Activated B cell treated with CpG ODN at 0.5 μM for 24 hours (primary cell): ENCODE measurements around the gene FGGY. TPM values are rescaled to one million over a fixed set of nuclear protein-coding genes. Genes with fewer than 3 reads are reported as not detected.
"Not testable (repeated sequence)": the region's sequence is repeated elsewhere in the genome, so short reads cannot be mapped to it uniquely, and the experiment has no call there.

Experiments used
- ATAC-seq: fragments of 200-7000 bp; cut with Tn5 transposase; one replicate; pipeline ENCODE4 v1.10.0; 2021; ENCODE audit warnings: low read depth, mild to moderate bottlenecking, moderate library complexity
- CTCF ChIA-PET: fragments of 350-600 bp; sonication (Branson Sonifier 250); formaldehyde crosslinking; loops from one replicate; lab custom pipeline; 2021; ENCODE audit warnings: antibody characterized with exemption; lab: Charles Lee
- POLR2A ChIA-PET: fragments of 350-600 bp; sonication (Branson Sonifier 250); formaldehyde crosslinking; loops from one replicate; lab custom pipeline; 2021; ENCODE audit warnings: antibody characterized with exemption; lab: Charles Lee
- DNase-seq: peaks from one replicate; pipeline ENCODE4 v3.0.0; 2022
- H3K27ac Mint-ChIP-seq: one replicate; pipeline ENCODE4 v1.8.0; 2020; ENCODE audit warnings: mixed read lengths
- H3K27me3 Mint-ChIP-seq: one replicate; pipeline ENCODE4 v1.8.0; 2021; ENCODE audit warnings: mixed read lengths
- H3K36me3 Mint-ChIP-seq: one replicate; pipeline ENCODE4 v1.8.0; 2021; ENCODE audit warnings: low read depth, mixed read lengths
- H3K4me1 Mint-ChIP-seq: one replicate; pipeline ENCODE4 v1.8.0; 2021; ENCODE audit warnings: mixed read lengths
- H3K4me3 Mint-ChIP-seq: one replicate; pipeline ENCODE4 v1.8.0; 2020; ENCODE audit warnings: mild to moderate bottlenecking, mixed read lengths
- H3K9me3 Mint-ChIP-seq: one replicate; pipeline ENCODE4 v1.8.0; 2020; ENCODE audit warnings: mixed read lengths
- intact Hi-C: fragments of 100-400 bp; cut with micrococcal nuclease; formaldehyde crosslinking; loops from one replicate; pipeline ENCODE4 v1.15.1; 2024
- total RNA-seq: library from RNA; stranded (reverse); gene quantifications from 2 replicates; pipeline ENCODE4 v1.2.3, GENCODE V29; 2022
- TF ChIP-seq, protein P1 (sequence below): fragments of 200-600 bp; IDR thresholded peaks from one replicate; pipeline ENCODE4 v1.8.0; 2022; ENCODE audit warnings: antibody characterized with exemption, mild to moderate bottlenecking

The FGGY gene
- total RNA-seq, 1 donor from 2014 or later = 24.0 TPM

DNA sequence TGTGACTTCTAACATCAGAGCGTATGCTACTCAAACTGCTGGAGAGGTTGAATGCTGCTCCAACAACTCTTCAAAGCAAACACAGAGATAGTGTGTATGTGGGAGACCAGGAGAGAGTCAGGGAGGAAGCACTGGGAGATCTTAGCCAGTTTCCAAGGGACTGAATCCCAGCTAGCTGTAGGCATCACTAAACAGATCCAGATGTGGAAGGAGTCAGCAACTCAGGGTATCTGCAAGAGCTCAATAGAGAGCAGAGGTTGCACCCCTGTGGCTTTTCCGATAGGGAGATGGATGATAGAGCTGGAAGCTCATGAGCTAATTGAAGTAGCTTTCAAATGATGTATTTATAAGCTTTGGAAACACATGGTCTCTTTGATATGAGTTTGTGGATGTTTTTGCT lies 349.0 kb downstream of the FGGY start:
- TF ChIP-seq, protein P1, sequence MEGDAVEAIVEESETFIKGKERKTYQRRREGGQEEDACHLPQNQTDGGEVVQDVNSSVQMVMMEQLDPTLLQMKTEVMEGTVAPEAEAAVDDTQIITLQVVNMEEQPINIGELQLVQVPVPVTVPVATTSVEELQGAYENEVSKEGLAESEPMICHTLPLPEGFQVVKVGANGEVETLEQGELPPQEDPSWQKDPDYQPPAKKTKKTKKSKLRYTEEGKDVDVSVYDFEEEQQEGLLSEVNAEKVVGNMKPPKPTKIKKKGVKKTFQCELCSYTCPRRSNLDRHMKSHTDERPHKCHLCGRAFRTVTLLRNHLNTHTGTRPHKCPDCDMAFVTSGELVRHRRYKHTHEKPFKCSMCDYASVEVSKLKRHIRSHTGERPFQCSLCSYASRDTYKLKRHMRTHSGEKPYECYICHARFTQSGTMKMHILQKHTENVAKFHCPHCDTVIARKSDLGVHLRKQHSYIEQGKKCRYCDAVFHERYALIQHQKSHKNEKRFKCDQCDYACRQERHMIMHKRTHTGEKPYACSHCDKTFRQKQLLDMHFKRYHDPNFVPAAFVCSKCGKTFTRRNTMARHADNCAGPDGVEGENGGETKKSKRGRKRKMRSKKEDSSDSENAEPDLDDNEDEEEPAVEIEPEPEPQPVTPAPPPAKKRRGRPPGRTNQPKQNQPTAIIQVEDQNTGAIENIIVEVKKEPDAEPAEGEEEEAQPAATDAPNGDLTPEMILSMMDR = no peak
- Mint-ChIP-seq H3K4me3 (no peak overlapping the region), H3K9me3 (no peaks in the 10 kb centered on the region), H3K36me3 (peaks cover under 1% of the 10 kb centered on the region), H3K27me3 (no peaks in the 10 kb centered on the region), H3K27ac (no peak overlapping the region), H3K4me1 (no peaks in the 10 kb centered on the region)
- DNase-seq = no peak
- no peak for ATAC-seq
- POLR2A ChIA-PET = no interaction called here
- intact Hi-C loops = no loop called here
- CTCF ChIA-PET = no interaction called here

DNA sequence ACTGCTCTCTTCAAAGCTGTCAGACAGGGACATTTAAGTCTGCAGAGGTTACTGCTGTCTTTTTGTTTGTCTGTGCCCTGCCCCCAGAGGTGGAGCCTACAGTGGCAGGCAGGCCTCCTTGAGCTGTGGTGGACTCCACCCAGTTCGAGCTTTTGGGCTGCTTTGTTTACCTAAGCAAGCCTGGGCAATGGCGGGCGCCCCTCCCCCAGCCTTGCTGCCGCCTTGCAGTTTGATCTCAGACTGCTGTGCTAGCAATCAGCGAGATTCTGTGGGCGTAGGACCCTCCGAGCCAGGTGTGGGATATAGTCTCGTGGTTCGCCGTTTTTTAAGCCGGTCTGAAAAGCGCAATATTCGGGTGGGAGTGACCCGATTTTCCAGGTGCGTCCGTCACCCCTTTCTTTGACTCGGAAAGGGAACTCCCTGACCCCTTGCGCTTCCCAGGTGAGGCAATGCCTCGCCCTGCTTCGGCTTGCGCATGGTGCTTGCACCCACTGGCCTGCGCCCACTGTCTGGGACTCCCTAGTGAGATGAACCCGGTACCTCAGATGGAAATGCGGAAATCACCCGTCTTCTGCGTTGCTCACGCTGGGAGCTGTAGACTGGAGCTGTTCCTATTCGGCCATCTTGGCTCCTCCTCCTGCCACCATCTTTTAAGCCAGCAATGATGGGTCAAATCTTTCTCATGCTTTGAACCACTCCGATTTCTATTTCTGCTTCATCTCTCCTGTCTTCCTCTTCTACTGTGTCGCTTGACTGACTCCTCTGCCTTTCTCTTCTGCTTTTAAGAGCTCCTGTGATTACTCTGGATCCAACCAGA lies 356.5 kb downstream of the FGGY start:
- H3K4me3 Mint-ChIP-seq, CTCF ChIA-PET, intact Hi-C loops, DNase-seq, ATAC-seq, H3K27ac Mint-ChIP-seq, H3K9me3 Mint-ChIP-seq, H3K27me3 Mint-ChIP-seq, H3K36me3 Mint-ChIP-seq, POLR2A ChIA-PET, H3K4me1 Mint-ChIP-seq: not testable (repeated sequence)

DNA sequence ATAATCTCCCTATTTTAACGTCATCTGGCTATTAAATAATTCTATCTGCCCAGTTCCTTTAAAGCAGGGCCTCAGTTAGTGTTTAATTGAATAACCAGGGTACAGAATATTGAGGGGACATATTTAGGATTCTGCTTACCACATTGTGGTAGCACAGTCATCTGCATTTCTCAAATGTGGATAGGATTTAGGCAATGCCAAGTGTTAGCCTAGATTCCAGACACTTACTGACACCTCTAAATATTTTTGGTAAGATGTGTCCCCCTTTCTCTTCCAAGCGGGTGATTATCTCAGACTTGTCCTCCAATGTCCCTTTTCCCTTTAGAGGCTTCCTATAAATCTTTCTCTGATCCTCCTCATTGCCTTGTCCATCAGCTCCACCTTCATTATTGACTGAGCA lies 357.1 kb downstream of the FGGY start:
- intact Hi-C loops = no loop called here
- TF ChIP-seq, protein P1 = no peak
- CTCF ChIA-PET = no interaction called here
- no peak for ATAC-seq
- DNase-seq = no peak
- H3K4me3 Mint-ChIP-seq = no peak overlapping the region
- no peaks in the 10 kb centered on the region for H3K27me3 Mint-ChIP-seq
- no peaks in the 10 kb centered on the region for H3K9me3 Mint-ChIP-seq
- no peaks in the 10 kb centered on the region for H3K4me1 Mint-ChIP-seq
- POLR2A ChIA-PET = interaction anchor here (0.6 kb wide), 1 partner anchor 353 kb away, joined by 8 read pairs; no protein-coding TSS in a partner anchor
- H3K36me3 Mint-ChIP-seq = peaks cover 5% of the 10 kb centered on the region
- H3K27ac Mint-ChIP-seq = no peak overlapping the region

- H3K9me3 Mint-ChIP-seq = no peaks in the 10 kb centered on the region
- TF ChIP-seq, protein P1 = no peak
- H3K36me3 Mint-ChIP-seq = peaks cover 2% of the 10 kb centered on the region
- intact Hi-C loops = no loop called here
- POLR2A ChIA-PET = no interaction called here
- H3K27ac Mint-ChIP-seq = no peak overlapping the region
- no peaks in the 10 kb centered on the region for H3K27me3 Mint-ChIP-seq
- no peaks in the 10 kb centered on the region for H3K4me1 Mint-ChIP-seq
- CTCF ChIA-PET = no interaction called here
- ATAC-seq = no peak
- no peak for DNase-seq
- H3K4me3 Mint-ChIP-seq = no peak overlapping the region
These were observed 361.1 kb downstream of the FGGY start for GRCh38 chr1:59657873-59658465.

- ATAC-seq = no peak
- Mint-ChIP-seq H3K27ac (no peak overlapping the region), H3K9me3 (no peaks in the 10 kb centered on the region), H3K36me3 (peaks cover 3% of the 10 kb centered on the region), H3K27me3 (no peaks in the 10 kb centered on the region), H3K4me3 (no peak overlapping the region), H3K4me1 (no peaks in the 10 kb centered on the region)
- ChIA-PET CTCF (no interaction called here), POLR2A (no interaction called here)
- TF ChIP-seq, protein P1 = no peak
- intact Hi-C loops = no loop called here
- DNase-seq = no peak
These were observed 367.3 kb downstream of the FGGY start for GRCh38 chr1:59664166-59664565.
